HepG2 (cell line): Measurements from ENCODE around the gene FKBP5. TPM values are rescaled to one million over a fixed set of nuclear protein-coding genes. Genes with fewer than 3 reads are reported as not detected.

Experiments
- AGO1 ChIP-seq: fragments of 200-400 bp; formaldehyde crosslinking; IDR thresholded peaks from 2 replicates; pipeline ENCODE4 v1.6.1; 2017; ENCODE audit warnings: mild to moderate bottlenecking, low read depth, low read length, moderate library complexity; ENCODE audit not compliant: poor library complexity, severe bottlenecking
- FOXA1 ChIP-seq, 2 experiments: fragments of 450-650 bp in 1 of 2; sonication (generic) in 1 of 2; formaldehyde crosslinking in 1 of 2; IDR thresholded peaks; 2 replicates each; pipeline versions ENCODE4 v1.4.0 to v1.6.1; 2016 to 2020; ENCODE audit warnings: missing genetic modification reagents in 1 of 2
- FOXK1 ChIP-seq: sonication (generic); formaldehyde crosslinking; IDR thresholded peaks from 2 replicates; pipeline ENCODE4 v1.4.0; 2020; ENCODE audit warnings: low read depth, missing genetic modification reagents, borderline replicate concordance
- GZF1 ChIP-seq: sonication (generic); formaldehyde crosslinking; IDR thresholded peaks from 2 replicates; pipeline ENCODE4 v1.5.1; 2020; ENCODE audit warnings: mild to moderate bottlenecking, missing genetic modification reagents
- HNRNPH1 ChIP-seq: fragments of 200-400 bp; formaldehyde crosslinking; optimal IDR thresholded peaks from 2 replicates; pipeline ENCODE3; 2017; ENCODE audit warnings: mild to moderate bottlenecking, low read depth, low read length
- IKZF4 ChIP-seq: sonication (generic); formaldehyde crosslinking; IDR thresholded peaks from 2 replicates; pipeline ENCODE4 v1.5.1; 2020; ENCODE audit warnings: borderline replicate concordance, mild to moderate bottlenecking, low read depth, missing genetic modification reagents; ENCODE audit errors: not compliant biosample characterization
- KAT7 ChIP-seq: IDR thresholded peaks from 2 replicates; pipeline ENCODE4 v1.6.1; 2018; ENCODE audit warnings: borderline replicate concordance, missing compliant biosample characterization
- KLF11 ChIP-seq: IDR thresholded peaks from 2 replicates; pipeline ENCODE4 v1.6.1; 2016; ENCODE audit warnings: missing compliant biosample characterization
- RFX1 ChIP-seq: fragments of 450-650 bp; IDR thresholded peaks from 2 replicates; pipeline ENCODE4 v1.6.1; 2017
- SIX1 ChIP-seq: sonication (generic); formaldehyde crosslinking; IDR thresholded peaks from 2 replicates; pipeline ENCODE4 v1.4.0; 2020; ENCODE audit warnings: missing genetic modification reagents, borderline replicate concordance
- TBX3 ChIP-seq: fragments of 450-650 bp; IDR thresholded peaks from 2 replicates; pipeline ENCODE4 v1.6.1; 2017; ENCODE audit warnings: antibody characterized with exemption, mild to moderate bottlenecking, inconsistent platforms, borderline replicate concordance
- ZFAT ChIP-seq: sonication (generic); formaldehyde crosslinking; conservative IDR thresholded peaks from 2 replicates; pipeline ENCODE4 v1.8.1; 2023; ENCODE audit warnings: missing genetic modification reagents, inconsistent platforms
- ZFP36 ChIP-seq: fragments of 150-350 bp; IDR thresholded peaks from 2 replicates; pipeline ENCODE4 v1.6.1; 2018; ENCODE audit warnings: borderline replicate concordance, low read length, low read depth; ENCODE audit not compliant: partially characterized antibody
- ZNF253 ChIP-seq: sonication (generic); formaldehyde crosslinking; IDR thresholded peaks from 2 replicates; pipeline ENCODE4 v1.8.0; 2022; ENCODE audit warnings: mild to moderate bottlenecking, missing genetic modification reagents, borderline replicate concordance
- ZNF7 ChIP-seq: IDR thresholded peaks from 2 replicates; pipeline ENCODE4 v1.6.1; 2016; ENCODE audit warnings: missing biosample characterization, missing genetic modification reagents
- ZNF709 ChIP-seq: sonication (generic); formaldehyde crosslinking; IDR thresholded peaks from 2 replicates; pipeline ENCODE4 v1.5.0; 2020; ENCODE audit warnings: mild to moderate bottlenecking, missing genetic modification reagents
- ZNF850 ChIP-seq: sonication (generic); formaldehyde crosslinking; conservative IDR thresholded peaks from 2 replicates; pipeline ENCODE4 v1.9.0; 2021; ENCODE audit warnings: mild to moderate bottlenecking, missing genetic modification reagents
- polyA plus RNA-seq, 8 experiments: library from polyadenylated mRNA; depleted of rRNA in 3 of 8; stranded (reverse) in 7 of 8; unstranded in 1 of 8; fragments of >200 nt; fragmentation: Illumina TruSeq in 4 of 8; extraction: Trizol in 4 of 8; gene quantifications; 2 replicates each; pipeline versions ENCODE4 v1.2.1 to v1.2.3, GENCODE V29; 2011 to 2016; ENCODE audit warnings: low read depth in 4 of 8, missing spikeins in 1 of 8, mixed read lengths in 1 of 8; ENCODE audit not compliant: insufficient read depth in 1 of 8
- total RNA-seq, 5 experiments: library from RNA; depleted of rRNA; stranded (reverse); fragments of >200 nt; fragmentation: Illumina TruSeq; extraction: Trizol; gene quantifications; 2 replicates each; pipeline ENCODE4 v1.2.3, GENCODE V29; 2016; ENCODE audit warnings: low read depth in 1 of 5
- TF ChIP-seq, protein P1 (sequence below): sonication (generic); formaldehyde crosslinking; IDR thresholded peaks from 2 replicates; pipeline ENCODE4 v1.8.1; 2023; ENCODE audit warnings: missing genetic modification reagents, inconsistent platforms, borderline replicate concordance
- TF ChIP-seq, protein P2 (sequence below), 2 experiments: IDR thresholded peaks; 2 replicates each; pipeline ENCODE4 v1.6.1; 2011 to 2012; ENCODE audit warnings: low read length in 2 of 2, borderline replicate concordance in 1 of 2, low read depth in 1 of 2, mild to moderate bottlenecking in 1 of 2, moderate library complexity in 1 of 2
- TF ChIP-seq, protein P3 (sequence below): sonication (generic); formaldehyde crosslinking; IDR thresholded peaks from 2 replicates; pipeline ENCODE4 v1.5.1; 2020; ENCODE audit warnings: missing genetic modification reagents, mild to moderate bottlenecking, borderline replicate concordance
- TF ChIP-seq, protein P4 (sequence below): sonication (generic); formaldehyde crosslinking; IDR thresholded peaks from 2 replicates; pipeline ENCODE4 v1.8.1; 2023; ENCODE audit warnings: mild to moderate bottlenecking, inconsistent platforms, moderate library complexity, missing genetic modification reagents, borderline replicate concordance

Gene FKBP5
- total and polyA plus RNA-seq, 2 of the 13 experiments (the other 11 are each of a cell fraction or from before 2014, with no cell fraction given) = 8.0 to 17.4 TPM

GRCh38 chr6:35687658-35688604, 784 bp downstream of the FKBP5 start (continued):
- TF ChIP-seq IKZF4 (CRISPR knock-in tag) (no peak), ZNF709 (CRISPR knock-in tag) (peak; percentile 69; the same call in 1 of the 2 replicates), ZNF253 (CRISPR knock-in tag) (no peak), KLF11 (CRISPR knock-in tag) (peak; percentile 21; the same call in 1 of the 2 replicates), KAT7 (CRISPR knock-in tag) (peak; percentile 12; the same call in 1 of the 2 replicates), ZNF850 (no peak), ZFAT (no peak), FOXA1 (IDR thresholded peaks at IDR 0.05) (no peak), FOXA1 (CRISPR knock-in tag; IDR thresholded peaks at IDR 0.05) (no peak), RFX1 (no peak), SIX1 (CRISPR knock-in tag) (no peak), FOXK1 (no peak), TBX3 (0 out of 2 replicates have a peak, but pooled peaks have one; percentile 11), AGO1 (no peak), HNRNPH1 (no peak), ZFP36 (no peak), GZF1 (CRISPR knock-in tag) (0 out of 2 replicates have a peak, but pooled peaks have one; percentile 41), ZNF7 (CRISPR knock-in tag) (no peak)
- TF ChIP-seq, protein P1, sequence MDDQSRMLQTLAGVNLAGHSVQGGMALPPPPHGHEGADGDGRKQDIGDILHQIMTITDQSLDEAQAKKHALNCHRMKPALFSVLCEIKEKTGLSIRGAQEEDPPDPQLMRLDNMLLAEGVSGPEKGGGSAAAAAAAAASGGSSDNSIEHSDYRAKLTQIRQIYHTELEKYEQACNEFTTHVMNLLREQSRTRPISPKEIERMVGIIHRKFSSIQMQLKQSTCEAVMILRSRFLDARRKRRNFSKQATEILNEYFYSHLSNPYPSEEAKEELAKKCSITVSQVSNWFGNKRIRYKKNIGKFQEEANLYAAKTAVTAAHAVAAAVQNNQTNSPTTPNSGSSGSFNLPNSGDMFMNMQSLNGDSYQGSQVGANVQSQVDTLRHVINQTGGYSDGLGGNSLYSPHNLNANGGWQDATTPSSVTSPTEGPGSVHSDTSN (CRISPR knock-in tag) = no peak
- TF ChIP-seq, protein P2, sequence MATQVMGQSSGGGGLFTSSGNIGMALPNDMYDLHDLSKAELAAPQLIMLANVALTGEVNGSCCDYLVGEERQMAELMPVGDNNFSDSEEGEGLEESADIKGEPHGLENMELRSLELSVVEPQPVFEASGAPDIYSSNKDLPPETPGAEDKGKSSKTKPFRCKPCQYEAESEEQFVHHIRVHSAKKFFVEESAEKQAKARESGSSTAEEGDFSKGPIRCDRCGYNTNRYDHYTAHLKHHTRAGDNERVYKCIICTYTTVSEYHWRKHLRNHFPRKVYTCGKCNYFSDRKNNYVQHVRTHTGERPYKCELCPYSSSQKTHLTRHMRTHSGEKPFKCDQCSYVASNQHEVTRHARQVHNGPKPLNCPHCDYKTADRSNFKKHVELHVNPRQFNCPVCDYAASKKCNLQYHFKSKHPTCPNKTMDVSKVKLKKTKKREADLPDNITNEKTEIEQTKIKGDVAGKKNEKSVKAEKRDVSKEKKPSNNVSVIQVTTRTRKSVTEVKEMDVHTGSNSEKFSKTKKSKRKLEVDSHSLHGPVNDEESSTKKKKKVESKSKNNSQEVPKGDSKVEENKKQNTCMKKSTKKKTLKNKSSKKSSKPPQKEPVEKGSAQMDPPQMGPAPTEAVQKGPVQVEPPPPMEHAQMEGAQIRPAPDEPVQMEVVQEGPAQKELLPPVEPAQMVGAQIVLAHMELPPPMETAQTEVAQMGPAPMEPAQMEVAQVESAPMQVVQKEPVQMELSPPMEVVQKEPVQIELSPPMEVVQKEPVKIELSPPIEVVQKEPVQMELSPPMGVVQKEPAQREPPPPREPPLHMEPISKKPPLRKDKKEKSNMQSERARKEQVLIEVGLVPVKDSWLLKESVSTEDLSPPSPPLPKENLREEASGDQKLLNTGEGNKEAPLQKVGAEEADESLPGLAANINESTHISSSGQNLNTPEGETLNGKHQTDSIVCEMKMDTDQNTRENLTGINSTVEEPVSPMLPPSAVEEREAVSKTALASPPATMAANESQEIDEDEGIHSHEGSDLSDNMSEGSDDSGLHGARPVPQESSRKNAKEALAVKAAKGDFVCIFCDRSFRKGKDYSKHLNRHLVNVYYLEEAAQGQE (IDR thresholded peaks at IDR 0.05; ENCODE audit: borderline replicate concordance in 1 of 2, low read depth in 1 of 2, low read length in 2 of 2) = no peak
- TF ChIP-seq, protein P3, sequence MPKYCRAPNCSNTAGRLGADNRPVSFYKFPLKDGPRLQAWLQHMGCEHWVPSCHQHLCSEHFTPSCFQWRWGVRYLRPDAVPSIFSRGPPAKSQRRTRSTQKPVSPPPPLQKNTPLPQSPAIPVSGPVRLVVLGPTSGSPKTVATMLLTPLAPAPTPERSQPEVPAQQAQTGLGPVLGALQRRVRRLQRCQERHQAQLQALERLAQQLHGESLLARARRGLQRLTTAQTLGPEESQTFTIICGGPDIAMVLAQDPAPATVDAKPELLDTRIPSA (CRISPR knock-in tag) = no peak
- TF ChIP-seq, protein P4, sequence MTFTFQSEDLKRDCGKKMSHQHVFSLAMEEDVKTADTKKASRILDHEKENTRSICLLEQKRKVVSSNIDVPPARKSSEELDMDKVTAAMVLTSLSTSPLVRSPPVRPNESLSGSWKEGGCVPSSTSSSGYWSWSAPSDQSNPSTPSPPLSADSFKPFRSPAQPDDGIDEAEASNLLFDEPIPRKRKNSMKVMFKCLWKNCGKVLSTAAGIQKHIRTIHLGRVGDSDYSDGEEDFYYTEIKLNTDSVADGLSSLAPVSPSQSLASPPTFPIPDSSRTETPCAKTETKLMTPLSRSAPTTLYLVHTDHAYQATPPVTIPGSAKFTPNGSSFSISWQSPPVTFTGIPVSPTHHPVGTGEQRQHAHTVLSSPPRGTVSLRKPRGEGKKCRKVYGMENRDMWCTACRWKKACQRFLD (CRISPR knock-in tag) = no peak
